Mesothelial cell of epicardium (in vitro differentiated cells): Measurements from ENCODE around the gene LRRC3C. TPM values are rescaled to one million over a fixed set of nuclear protein-coding genes. Genes with fewer than 3 reads are reported as not detected.
"Not testable (repeated sequence)": the region's sequence is repeated elsewhere in the genome, so short reads cannot be mapped to it uniquely, and the experiment has no call there.

Experiments used
- DNase-seq, 2 experiments: peaks; one replicate each; pipeline ENCODE4 v3.0.0; 2021; ENCODE audit warnings: low spot score in 2 of 2; ENCODE audit not compliant: unreplicated experiment in 2 of 2
- H3K27ac Mint-ChIP-seq: 2 replicates; pipeline ENCODE4 v1.8.0; 2021; ENCODE audit warnings: mixed read lengths
- H3K27me3 Mint-ChIP-seq: 2 replicates; pipeline ENCODE4 v1.8.0; 2021; ENCODE audit warnings: low read depth, mixed read lengths
- H3K36me3 Mint-ChIP-seq: 2 replicates; pipeline ENCODE4 v1.8.0; 2021; ENCODE audit warnings: mixed read lengths
- H3K4me1 Mint-ChIP-seq: 2 replicates; pipeline ENCODE4 v1.8.0; 2021; ENCODE audit warnings: mixed read lengths
- H3K4me3 Mint-ChIP-seq: 2 replicates; pipeline ENCODE4 v1.8.0; 2021; ENCODE audit warnings: mild to moderate bottlenecking, moderate library complexity, mixed read lengths
- H3K9me3 Mint-ChIP-seq: 2 replicates; pipeline ENCODE4 v1.8.0; 2021; ENCODE audit warnings: mixed read lengths
- CTCF ChIP-seq: fragments of 200-600 bp; sonication (generic); IDR thresholded peaks from one replicate; pipeline ENCODE4 v1.5.0; 2021; ENCODE audit warnings: antibody characterized with exemption; ENCODE audit not compliant: unreplicated experiment
- total RNA-seq: library from RNA; stranded (reverse); gene quantifications from 3 replicates; pipeline ENCODE4 v1.2.1, GENCODE V29; 2021

Gene LRRC3C
- total RNA-seq, 1 donor from 2014 or later = not detected

- Mint-ChIP-seq H3K27ac (no peak overlapping the region), H3K9me3 (peaks cover 4% of the 10 kb centered on the region), H3K4me3 (no peak overlapping the region), H3K4me1 (peaks cover 13% of the 10 kb centered on the region), H3K27me3 (peaks cover 4% of the 10 kb centered on the region), H3K36me3 (peaks cover 2% of the 10 kb centered on the region)
- no peak for DNase-seq
- no peak for TF ChIP-seq CTCF
Observed at GRCh38 chr17:39898088-39898487, 29.4 kb upstream of the LRRC3C start.

- no peak for TF ChIP-seq CTCF
- Mint-ChIP-seq H3K9me3 (peaks cover 4% of the 10 kb centered on the region), H3K36me3 (peaks cover 5% of the 10 kb centered on the region), H3K27ac (peak overlapping the region; percentile 45), H3K4me1 (peaks cover 13% of the 10 kb centered on the region), H3K27me3 (peaks cover 2% of the 10 kb centered on the region), H3K4me3 (no peak overlapping the region)
- no peak for DNase-seq
Observed at GRCh38 chr17:39899215-39899614, 28.3 kb upstream of the LRRC3C start.

- not testable (repeated sequence) for DNase-seq, H3K36me3 Mint-ChIP-seq, H3K27me3 Mint-ChIP-seq, H3K9me3 Mint-ChIP-seq, H3K4me1 Mint-ChIP-seq, H3K27ac Mint-ChIP-seq, H3K4me3 Mint-ChIP-seq
Observed at GRCh38 chr17:39902027-39902426, 25.5 kb upstream of the LRRC3C start.

GRCh38 chr17:39903158-39903884, 24.2 kb upstream of the LRRC3C start:
- Mint-ChIP-seq H3K27ac (no peak overlapping the region), H3K9me3 (peaks cover 4% of the 10 kb centered on the region), H3K27me3 (no peaks in the 10 kb centered on the region), H3K36me3 (peaks cover 11% of the 10 kb centered on the region), H3K4me3 (no peak overlapping the region), H3K4me1 (peaks cover 9% of the 10 kb centered on the region)
- no peak for TF ChIP-seq CTCF
- DNase-seq = peak in 1 of 2 experiments; percentile 1

- TF ChIP-seq CTCF = no peak
- peaks cover 15% of the 10 kb centered on the region for H3K36me3 Mint-ChIP-seq
- no peaks in the 10 kb centered on the region for H3K27me3 Mint-ChIP-seq
- H3K4me3 Mint-ChIP-seq = no peak overlapping the region
- H3K9me3 Mint-ChIP-seq = no peaks in the 10 kb centered on the region
- DNase-seq = peak in 1 of 2 experiments; percentile 19
- no peak overlapping the region for H3K27ac Mint-ChIP-seq
- peaks cover 4% of the 10 kb centered on the region for H3K4me1 Mint-ChIP-seq
Observed at GRCh38 chr17:39904990-39905288, 22.6 kb upstream of the LRRC3C start.

- Mint-ChIP-seq H3K36me3 (peaks cover 12% of the 10 kb centered on the region), H3K4me3 (no peak overlapping the region), H3K4me1 (no peaks in the 10 kb centered on the region), H3K27ac (no peak overlapping the region), H3K27me3 (no peaks in the 10 kb centered on the region), H3K9me3 (no peaks in the 10 kb centered on the region)
- no peak for TF ChIP-seq CTCF
- DNase-seq = no peak
Observed at GRCh38 chr17:39908789-39909352, 18.7 kb upstream of the LRRC3C start.
